SK-MEL-5 (cell line): Measurements from ENCODE around the gene ZNF491. TPM values are rescaled to one million over a fixed set of nuclear protein-coding genes. Genes with fewer than 3 reads are reported as not detected.
"Not testable (repeated sequence)": the region's sequence is repeated elsewhere in the genome, so short reads cannot be mapped to it uniquely, and the experiment has no call there.

Experiments used
- DNase-seq: peaks from one replicate; pipeline ENCODE4 v3.0.0-alpha.2; 2016; ENCODE audit warnings: low read depth, low spot score
- in situ Hi-C: cut with HindIII; loops from 2 replicates; pipeline ENCODE4 v1.10.0; 2016; ENCODE audit warnings: low sequenced_read_pairs, high pct_unique_total_duplicates, low pct_unique_long_range_greater_than_20kb
- total RNA-seq: library from RNA; depleted of rRNA; stranded (reverse); fragments of >200 nt; shearing (Covaris generic); gene quantifications from 2 replicates; pipeline ENCODE4 v1.2.3, GENCODE V29; 2014; rRNA removed

The ZNF491 gene
- total RNA-seq, 1 experiment from 2014 or later, result 0.42 TPM

DNA sequence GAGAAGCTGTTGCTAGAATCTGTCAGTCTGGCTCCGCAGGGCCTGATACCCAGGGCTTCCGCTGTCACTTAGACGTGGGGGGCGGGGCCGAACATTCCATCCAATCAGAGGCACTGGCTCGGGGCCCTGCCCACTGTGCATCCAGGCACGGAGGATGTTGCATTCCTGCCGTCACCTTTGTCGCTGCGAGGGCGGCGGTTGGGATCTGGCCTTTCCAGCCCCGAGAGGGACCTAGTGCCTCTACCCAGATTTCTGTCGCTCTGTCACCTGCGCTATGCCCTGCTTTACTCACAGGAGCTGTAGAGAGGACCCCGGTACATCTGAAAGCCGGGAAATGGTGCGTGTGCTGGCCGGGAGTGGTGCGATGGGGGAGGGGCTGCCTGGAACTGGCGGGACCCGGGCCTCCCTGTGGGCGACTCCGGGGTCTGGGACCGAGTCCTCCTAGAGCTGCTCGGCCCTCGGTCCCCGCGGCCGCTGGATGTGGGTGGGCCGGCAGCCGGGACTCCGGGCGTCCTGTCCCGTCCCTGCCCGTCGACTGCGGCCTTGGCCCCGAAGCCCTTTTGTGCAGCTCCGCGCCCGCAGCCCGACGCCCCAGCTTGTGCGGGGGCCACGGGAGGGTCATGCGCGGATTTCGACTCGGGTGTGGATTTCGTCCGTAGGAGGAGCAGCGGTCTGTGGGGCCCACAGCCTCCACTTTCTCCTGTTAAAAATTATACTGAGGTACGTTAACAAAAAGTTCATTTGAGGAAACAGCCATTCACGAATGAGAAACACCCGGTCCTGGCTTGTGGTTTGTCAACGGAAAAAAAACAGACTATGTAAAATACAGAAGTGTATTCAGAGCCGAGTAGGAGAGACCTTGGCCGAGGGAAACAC, 50.5 kb downstream of the ZNF491 start, which contains the start of gene ZNF439:
Gene ZNF439, plus strand, starts transcription at position 133 of the 876 bp plus-strand sequence. Its CDS starts 142 bp downstream, at position 275.
- in situ Hi-C loops, result no loop called here
- no peak for DNase-seq

DNA sequence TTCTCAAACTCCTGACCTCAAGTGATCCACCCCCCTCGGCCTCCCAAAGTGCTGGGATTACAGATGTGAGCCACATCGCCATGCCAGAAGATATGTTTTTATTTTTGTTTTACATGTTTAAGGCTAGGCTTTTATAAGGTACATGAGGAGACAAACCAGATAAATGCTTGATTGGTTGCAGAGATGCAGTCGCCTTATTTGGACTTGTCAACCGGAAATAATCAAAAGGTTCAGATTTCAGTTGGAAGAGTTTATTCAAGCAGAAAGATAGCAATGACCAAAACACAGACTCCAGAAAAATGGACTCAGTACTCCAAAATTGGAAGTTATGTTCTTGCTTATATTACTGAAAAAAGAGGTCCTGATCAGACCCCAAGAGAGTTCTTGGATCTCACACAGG, 52.0 kb downstream of the ZNF491 start:
- DNase-seq, in situ Hi-C loops: not testable (repeated sequence)

DNA sequence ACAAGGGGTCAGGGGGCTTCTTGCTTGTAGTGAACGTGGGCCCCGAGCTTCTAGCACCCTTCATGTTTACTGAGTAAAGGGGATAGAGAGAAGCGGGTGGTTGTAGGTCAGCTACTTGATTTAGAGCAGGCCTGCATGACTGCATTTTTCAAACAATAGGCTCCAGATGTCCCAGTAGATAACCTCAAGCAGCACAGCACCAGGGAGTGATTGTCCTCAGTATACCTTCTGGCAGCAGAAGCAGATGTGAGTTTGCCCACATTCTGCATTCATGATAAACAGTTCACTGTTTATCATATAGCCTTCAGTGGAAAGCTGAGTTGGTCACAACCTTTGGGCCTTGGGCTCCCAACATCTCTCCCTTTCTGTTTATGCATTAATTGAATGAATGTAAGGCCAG, 55.0 kb downstream of the ZNF491 start:
- no peak for DNase-seq
- in situ Hi-C loops, result no loop called here

DNA sequence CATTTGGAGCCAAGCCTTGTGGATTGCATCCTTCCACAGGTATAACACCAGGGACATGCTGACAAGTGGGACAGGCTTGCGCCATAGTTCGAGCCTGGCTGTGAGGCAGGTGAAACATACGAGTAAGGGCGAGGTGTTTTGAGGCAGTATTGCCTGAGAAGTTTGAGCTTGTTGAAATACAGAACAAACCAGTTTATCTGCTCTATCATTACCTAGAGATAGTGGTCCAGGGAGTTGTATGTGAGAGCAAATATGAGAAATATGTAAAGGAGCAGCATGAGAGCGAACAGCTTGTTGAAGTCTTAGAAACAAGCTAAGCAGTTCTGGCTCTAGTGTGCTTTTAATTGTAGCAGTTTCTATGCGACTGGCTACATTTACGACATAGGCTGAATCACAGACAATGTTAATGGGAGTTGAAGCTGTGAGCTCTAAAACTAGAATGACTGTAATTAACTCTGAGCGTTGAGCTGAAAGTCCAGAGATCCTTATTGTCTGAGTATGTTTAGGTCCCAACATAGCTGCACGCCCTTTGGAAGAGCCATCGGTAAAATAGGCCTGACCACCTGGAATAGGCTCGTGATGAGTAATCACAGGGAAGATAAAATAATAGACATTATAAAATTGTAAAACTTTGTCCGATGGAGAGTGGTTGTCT, 58.4 kb downstream of the ZNF491 start:
- no peak for DNase-seq
- in situ Hi-C loops, result no loop called here

Other genes starting within 250 kb of the ZNF491 start
- gene ELOF1, start 239.3 kb upstream of the ZNF491 start, total RNA-seq, result 34.5 and 44.1 TPM in 2 replicates
- gene ACP5, start 220.9 kb upstream of the ZNF491 start, total RNA-seq, result 64.7 and 68.3 TPM in 2 replicates
- 12.6 and 13.2 TPM in 2 replicates for gene ZNF627, start 201.0 kb upstream of the ZNF491 start, total RNA-seq
- 3.1 and 4.4 TPM in 2 replicates for gene ZNF823, start 59.6 kb upstream of the ZNF491 start, total RNA-seq
- gene ZNF441, start 31.5 kb upstream of the ZNF491 start, total RNA-seq, result 5.0 and 5.9 TPM in 2 replicates
- 19.5 and 19.9 TPM in 2 replicates for gene ZNF440, start 15.8 kb downstream of the ZNF491 start, total RNA-seq
- 0.27 and 0.40 TPM in 2 replicates for gene ZNF439, start 50.2 kb downstream of the ZNF491 start, total RNA-seq
- gene ZNF69, start 89.3 kb downstream of the ZNF491 start, total RNA-seq, result 1.0 and 1.5 TPM in 2 replicates
- gene ZNF700, start 126.6 kb downstream of the ZNF491 start, total RNA-seq, result 9.5 and 11.7 TPM in 2 replicates
- 0.51 and 1.8 TPM in 2 replicates for gene ZNF763, start 166.5 kb downstream of the ZNF491 start, total RNA-seq
- gene ZNF433, start 237.2 kb downstream of the ZNF491 start, total RNA-seq, result 1.1 and 2.3 TPM in 2 replicates